ENCODE data around the gene TGFBI.

TGFBI gene

DNA sequence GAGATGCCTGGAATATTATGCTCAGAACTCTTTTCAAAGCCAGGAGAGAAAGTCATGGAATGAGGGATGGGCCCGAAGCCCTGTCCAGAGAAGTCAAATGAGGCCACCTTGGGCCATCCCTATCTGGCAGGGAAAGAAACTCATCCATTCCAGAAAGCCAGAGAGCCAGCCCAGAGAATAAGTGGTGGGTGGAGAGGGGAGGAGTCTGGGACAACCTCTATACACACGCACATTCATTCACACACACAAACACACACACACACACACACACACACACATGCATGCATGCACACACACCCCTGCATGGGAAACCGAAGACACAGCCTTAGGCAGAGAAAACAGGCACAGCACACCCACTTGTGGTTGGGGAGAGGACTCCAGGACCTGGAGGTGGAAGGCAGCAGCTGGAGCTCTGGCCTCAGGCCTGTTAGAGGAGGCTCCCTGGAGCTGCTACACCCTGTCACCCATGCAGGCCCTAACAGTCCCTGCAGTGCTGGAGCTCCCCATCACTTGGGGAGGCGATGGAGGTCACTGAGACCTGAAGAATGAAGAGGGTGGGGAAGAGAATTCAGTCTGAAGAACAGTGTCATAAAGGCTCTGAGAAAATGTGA lies 38.0 kb downstream of the TGFBI start:
- no peak for DNase-seq

DNA sequence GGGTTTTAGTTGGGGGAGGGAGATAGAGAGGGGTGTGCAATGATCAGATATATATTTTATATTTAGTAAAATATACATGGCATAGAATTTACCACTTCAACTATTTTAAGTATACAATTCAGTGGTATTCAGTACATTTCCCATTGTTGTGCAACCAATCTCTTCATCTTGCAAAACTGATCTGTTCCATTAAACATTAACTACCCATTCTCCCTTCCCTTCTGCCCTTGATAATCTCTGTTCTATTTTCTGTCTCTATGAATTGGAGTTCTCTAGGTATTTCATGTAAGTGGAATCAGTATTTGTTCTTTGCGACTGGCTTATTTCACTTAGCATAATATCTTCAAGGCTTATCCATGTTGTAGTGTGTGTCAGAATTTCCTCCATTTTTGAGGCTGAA lies 38.6 kb downstream of the TGFBI start:
- DNase-seq: no peak

DNA sequence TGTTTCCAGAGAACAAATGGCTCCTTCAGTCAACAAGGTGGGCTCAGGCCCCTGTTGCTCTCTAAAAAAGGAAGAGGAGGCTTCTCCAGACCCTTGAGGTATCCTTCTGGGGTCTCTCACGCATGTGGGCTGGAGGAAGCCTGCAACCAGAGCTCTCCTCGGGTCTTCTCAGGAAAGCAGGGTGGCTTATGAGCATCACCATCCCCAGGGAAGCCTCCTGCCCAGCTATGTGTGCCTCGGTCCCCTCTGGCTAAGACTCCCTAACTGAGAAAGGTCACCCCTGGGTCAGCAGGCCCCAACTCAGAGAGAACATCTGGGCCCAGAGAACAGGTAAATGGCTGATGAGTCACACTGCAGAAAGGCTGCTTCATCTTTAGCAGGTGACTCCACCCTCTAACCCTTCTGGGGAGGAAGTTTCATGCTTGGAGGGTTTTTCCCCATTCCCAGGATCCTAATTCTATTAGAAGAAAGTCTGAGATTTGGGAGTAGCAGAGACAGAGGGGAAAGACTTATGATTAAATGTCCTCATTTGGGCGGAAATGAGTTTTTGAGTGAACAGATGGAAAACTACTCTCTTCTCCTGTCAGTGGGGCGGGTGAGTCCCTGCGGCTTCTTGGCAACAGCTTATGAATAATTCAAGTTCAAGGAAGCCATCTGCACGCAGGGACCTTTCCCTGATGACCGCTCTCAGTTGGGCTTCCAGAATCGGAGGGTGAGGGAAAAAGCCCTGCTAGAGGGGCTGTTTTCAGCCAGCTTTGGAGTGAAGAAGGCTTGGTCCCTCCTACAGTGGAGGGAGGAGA lies 41.9 kb downstream of the TGFBI start:
- no peak for DNase-seq

DNA sequence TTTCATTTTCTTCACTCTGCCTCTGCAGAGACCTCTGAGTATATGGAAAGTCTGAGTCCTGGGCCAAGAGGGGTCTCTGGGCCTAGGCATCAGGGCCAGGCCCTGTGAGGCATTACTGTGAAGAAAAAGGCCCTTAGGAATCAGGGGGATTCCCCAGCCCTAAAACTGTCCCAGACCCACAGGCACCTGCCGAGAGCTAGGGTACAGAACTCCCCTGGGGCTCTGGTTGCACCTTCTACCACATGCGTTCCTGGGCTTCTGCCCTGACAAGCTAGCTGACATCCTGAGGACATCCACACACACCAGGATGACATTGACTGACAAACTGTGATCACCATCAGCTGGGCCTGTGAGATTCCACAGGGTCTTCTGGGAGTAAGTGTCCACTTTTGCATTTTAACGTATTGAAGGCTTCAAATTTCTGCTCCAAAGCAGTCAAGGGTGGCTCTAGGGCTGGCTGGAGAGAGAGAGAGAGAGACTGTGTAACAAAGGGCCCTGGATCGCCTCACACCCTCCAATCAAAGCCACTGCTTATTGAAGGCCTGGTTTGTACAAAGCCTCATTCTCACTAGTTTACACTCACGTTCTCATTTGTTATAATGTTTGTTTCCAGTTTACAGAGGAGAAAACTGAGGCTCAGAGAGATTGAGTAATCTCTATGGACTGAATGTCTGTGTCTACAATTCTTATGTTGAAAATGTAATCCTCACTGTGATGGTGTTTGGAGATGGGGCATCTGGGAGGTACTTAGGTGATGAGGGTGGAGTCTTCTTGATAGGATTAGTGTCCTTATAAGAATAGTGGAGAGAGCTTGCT lies 45.1 kb downstream of the TGFBI start:
- DNase-seq: no peak

DNA sequence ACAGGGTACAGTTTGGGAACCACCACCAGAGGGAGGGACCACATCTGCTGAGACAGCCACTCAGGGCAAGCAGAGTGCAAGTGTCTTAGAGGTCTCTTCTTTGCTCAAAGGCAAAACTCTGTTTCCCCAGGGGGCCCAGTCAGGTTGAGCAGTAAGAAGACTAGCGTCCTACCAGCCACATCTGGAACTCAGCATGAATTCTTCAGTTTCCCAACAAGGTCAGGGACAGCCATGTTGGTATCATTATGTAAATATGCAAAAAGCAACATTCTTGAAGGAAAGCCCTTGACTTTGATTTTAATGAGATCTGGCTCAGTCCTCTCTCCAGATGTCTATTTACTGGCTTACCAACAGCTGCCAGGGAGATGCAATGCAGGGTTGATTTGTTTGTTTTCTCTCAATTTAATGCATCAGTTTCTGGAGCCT lies 46.7 kb downstream of the TGFBI start:
- no peak for DNase-seq

DNA sequence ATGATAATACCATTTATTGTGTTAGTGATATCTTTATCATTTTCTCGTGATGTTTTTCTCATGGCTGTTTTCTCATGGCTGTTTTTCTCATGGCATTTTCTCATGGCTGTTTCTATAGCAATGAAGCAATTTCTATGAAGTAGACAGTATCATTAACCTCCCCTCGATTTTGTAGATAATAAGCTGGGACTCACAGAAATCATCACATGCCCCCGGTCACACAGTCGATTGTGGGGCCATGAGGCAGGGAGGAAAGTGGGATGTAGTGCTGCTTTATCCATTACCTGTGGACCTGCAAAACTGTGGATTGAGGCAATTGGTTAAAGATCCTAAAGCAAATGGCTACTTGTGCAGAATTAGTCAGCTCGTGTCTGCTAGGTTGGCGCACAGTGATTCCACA lies 47.3 kb downstream of the TGFBI start:
- no peak for DNase-seq

DNA sequence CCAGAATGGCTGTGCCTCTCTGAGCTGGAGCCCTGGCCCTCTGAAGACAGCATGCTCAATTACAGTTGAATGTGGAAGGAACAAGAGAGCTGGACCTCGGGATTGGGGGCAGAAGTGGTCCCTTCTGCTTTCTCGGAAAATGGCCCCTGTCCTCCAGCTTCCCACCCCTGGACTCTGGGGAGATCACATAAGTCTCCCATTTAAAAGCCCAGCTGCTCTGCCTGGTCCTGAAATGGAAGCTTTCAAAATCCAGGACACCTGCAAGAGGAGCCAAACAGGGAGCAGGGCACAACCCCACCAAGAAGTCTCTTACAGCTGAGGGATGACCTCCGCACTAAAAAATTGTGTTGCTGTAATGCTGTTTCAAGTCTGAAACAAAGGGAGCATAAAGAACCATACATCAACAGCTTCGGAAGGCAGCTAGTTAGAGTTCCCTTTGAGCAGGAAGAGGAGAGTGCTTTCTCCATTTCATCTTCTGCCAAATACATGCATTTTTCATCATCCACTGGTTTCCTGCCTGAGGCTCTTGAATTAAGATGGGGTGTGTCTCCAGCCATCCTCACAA lies 48.2 kb downstream of the TGFBI start:
- no peak for DNase-seq

DNA sequence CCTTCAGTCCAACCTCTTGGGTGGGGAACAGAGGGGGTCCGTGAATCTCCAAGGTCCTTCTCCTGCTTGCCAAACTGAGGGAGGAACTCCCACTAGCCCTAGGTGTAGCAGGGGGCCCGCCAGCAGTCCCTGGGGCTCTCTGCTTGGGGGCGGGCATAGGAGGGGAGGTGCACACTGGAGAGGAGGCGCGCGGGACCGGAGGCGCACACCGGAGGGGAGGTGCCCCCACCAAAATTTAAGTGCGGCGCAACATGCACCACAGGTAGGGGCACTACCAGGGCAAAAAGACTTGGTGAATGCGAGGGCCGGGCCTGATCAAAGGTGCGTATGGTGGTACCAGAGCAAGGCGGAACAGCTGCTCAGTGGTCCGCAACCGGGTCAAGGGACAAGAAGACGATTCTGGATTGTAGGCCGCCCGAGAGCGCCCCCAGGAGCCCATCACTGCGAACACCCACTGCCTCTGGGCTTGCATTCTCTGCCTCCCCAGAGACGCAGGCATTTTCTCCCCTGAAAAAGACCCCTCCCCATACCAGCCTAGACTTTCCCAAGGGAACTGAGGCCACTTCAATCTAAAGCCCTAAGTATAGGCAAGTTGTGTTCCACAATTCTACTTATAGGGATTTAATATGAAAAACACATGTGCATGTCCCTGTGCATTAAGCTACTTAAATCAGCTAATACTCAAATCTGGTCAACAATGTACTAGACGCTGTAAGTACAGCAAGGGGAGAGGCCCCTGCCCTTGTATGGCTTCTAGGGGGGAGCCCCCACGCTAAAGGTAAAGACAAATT lies 50.6 kb downstream of the TGFBI start:
- no peak for DNase-seq

DNA sequence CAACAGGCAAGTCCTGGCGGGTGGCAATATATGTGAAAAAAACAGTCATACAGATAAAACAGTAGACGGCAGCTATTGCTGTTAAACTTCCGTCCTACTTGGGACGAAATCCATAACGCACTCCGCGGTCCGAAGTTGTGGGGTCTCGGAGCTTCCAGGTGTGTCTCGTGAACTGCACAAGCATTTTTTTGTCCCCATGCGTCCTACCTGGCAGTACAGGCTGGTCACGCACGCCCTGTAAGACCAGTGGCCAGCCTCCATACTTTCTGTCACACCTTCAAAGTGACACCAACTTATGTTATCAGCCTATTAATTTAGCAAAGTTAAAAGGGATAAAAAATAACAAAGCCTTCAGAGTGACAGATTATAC lies 51.3 kb downstream of the TGFBI start:
- no peak for DNase-seq

DNA sequence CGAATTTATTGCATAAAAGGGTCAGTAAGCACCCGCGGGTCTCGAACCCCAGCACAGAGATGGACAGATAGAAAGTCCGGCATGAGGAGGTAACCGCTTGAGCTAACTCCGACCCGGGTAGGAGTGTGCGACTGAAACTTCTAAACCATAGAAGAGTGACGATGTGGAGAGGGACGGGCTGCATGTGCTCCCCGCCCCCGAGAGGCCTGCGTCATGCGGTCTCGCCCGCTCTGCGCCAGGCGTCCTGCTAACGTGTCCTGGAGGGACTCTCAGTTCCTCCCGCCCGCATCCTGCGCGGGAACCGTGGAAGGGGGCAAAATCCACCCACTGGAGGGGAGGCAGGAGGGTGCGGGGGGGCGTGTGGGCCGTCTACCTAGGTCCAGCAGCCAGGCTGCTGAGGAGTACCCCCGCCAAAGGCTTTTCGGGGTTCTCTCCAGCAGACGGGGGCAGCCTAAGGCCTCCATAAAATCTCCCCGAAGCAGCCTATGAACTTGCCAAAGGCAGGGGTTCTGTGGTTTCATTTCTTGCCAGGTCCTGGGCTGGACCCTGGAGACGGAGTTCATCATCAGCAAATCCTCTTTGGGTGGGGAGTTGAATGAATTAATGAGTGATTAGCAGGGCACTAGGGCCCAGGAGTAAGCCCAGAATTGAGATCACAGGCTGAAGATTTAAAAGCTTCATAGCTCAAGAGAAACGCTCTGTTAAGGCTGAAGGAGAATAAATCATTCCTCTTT lies 51.9 kb downstream of the TGFBI start:
- DNase-seq: no peak

DNA sequence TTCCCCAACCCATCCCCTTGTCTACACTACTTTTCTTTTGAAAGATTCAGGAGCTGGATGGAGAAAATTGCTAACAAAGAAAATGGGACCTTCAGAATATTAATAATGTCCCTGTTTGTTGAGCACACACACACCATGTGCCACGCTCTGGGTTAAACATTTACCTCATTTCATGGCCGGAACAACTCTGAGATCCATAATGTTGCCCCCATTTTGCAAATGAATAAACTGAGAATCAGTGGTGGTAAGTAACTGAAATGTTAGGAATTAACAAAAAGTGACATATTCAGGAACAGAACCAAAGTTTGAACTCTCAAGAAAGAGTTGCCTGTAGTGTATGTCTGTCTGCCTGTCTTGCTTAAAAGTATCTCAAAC lies 52.4 kb downstream of the TGFBI start:
- no peak for DNase-seq

DNA sequence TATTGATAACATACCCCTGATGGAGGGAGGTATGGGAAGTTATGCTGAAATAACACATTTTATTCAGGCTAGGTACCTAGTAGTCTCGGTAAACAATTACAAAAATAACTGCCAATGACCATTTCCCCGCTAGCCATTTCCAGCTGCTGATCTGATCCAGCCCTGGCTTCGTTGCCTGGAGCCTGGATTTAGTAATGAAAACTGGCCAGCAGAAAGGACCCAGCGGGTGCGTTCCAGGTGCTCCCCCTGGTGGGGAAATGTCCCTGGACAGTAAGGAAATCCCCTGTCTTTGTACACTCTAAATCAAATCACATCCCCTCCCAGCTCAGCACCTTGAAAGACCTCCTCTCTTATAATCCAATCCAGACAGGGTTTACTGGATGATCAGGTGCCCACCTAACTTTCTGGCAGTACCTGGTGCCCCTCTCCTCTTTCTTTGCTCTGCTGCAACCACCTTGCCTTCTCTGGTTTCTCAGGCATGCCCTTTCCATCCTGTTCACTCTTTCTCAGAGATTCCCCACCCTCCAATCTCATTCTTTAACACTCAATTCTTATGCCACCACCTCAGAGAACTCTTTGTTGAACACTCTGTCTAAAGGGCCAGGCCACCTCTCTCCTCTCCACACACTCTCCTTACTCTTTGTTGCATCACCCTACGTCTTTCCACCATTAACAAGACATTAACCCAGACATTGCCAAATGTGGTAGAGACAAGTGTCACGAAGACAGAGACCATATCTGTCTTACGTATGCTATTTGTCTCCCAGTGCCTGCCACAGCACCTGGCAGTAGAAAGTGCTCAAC lies 53.8 kb downstream of the TGFBI start:
- DNase-seq: peak; percentile 35

DNA sequence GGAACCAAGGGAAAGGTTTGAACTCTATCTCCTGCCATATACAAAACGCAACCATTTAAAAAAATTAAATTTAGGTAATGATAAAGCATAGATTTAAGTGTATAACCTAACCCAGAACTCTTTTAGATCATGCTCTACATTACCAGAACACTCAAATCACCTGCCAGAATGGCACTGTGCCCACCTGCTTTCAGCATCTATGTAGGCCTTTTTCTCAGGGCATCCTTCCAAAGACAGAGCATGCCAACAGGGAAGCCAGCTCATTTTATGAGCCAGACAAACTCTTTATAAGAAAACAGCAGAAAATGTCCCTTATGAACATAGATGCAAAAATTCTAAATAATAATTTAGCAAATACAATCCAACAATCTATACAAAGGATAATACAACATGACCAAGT lies 55.9 kb downstream of the TGFBI start:
- DNase-seq: no peak

DNA sequence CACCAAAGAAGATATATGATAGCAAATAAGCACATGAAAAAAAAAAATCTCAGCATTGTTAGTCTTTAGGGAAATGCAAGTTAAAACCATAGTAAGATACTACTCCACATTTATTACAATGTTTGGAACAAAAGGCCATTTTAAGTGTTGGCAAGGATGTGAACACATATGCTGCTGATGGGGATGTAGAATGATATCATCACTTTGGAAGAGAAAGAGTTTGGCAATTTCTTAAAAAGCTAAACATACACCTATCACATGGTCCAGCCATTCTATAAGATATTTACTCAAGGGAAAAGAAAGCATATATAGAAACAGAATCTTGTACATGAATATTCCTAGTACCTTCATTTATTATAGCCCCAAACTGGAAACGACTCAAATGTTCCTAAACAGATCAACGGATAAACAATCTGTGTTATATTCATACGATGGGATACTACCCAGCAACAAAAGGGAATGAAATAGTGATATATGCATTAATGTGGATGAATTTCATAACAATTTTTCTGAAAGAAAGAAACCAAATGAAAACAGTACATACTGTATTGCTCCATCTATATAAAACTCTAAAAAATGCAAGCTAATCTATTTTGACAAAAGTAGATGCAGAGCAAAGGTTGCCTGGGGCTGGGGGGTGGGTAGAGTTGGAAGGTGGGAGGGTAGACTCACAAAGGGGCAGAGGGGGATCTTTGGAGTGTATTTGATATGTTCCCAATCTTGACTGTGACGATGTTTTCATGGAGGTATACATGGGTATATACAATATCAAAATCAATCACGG lies 58.2 kb downstream of the TGFBI start:
- no peak for DNase-seq

DNA sequence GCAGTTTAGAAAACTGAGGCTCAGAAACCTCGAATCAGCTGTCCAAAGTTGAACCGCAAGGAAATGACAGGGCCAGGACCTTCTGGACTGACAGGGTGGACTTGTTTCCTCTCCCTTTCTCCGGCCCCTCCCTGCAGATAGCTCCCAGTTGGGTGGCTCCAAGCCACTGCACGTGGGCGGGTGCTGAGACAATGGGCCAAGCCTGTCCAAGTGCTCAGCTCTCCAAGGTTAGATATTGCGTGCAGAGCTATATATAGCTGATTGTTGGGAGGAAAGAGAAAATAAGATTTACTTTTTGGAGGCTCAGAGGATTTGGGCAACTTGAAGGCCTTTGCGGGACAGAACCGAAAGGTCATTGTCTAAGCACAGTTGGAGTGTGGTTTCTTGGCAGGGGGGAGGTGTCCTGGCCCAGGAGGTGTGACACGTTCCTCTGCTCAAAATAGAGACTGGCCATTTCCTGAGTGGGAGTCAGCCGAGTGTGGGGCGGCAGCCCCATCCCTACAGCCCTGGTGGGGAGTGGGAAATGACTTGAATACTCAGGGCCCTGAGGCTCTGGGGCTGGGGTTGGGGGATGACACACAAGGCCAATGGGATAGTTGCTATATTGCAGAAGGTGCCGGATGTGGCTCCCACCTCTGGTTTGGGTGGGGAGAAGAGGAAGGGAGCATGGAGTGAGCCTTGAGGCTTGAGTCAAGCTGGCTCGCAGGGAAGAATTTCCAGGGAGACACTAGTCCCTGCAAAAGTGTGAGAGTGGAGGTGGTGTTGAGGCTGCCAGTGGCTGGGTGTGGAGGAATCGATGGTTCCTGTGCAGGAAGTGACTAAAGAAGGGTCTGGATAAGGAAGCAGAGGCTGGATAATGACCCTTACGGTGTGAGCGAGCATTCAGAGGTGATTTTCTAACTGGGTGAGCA lies 59.4 kb downstream of the TGFBI start:
- DNase-seq: no peak

DNA sequence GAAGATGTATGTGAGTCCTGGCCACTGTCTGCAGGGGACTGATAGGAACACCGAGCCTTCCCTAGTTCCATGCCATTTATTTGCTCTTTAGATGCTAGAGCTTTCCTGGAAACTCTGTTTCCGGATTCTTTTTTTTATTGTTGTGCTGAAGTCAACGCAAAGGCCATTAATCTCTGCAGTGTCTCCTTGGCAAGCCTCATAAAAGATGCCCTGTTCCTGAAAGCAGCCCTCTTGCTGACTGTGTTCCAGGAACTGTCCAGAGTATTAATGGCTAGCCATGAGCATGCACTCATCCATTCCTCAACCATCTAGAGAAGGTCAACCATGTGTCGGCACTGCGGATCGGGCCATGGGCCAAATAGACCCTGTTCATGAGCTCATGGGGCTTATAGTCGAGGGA lies 61.0 kb downstream of the TGFBI start:
- no peak for DNase-seq

DNA sequence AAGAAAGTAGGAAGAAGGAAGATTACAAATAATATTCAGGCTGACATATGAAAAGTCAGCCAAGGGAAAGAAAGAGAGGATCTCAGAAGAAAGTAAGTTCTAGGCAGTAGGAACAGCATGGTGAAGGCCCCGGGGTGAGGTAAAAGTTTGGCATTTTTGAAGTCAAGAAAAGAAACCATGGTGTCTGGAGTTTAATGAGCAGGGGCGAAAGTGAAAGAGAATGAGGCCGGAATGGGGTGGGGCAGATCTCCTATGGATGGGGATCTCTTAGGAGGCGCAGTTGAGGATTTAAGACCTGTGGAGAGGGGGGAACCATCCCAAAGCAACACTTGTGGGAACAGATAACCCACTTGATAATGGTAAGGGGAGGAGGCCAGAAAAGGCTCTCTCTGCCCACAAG lies 61.5 kb downstream of the TGFBI start:
- no peak for DNase-seq

DNA sequence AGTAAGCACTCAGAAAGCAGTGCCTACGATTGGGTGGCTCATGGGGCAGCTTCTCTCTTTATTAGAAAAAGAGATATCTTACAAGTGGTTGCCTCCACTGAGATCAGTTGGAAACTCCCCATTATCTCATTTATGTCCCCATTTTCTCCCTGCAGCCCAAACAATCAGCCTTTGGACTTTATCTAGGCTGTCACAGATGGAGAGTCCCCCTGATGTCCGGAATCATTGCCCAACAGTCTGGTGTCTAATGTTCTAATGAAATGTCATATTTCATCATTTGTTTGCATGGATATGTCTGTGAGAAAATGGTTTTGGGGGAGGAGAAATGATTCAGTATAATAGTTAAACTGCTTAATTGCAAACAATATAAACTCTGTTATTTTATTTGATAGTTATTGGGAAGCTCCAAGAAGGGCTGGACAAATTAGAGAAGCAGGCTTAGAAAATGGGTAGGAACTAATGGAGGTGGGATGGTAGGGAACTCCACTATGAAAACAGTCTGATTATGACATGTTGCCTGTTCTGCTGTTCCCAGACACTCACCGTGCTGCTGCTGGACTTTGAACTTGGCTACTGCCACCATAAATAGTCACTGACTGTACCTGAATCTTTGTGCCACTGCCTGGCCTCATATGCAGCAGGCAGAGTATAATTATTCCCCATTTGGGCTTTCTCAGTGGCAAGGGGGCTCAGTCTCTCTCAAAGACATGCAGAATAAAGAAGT lies 65.6 kb downstream of the TGFBI start:
- DNase-seq: no peak
